Psoas muscle (tissue), 8 donors: ENCODE data around the gene HMCES. TPM values are rescaled to one million over a fixed set of nuclear protein-coding genes. Genes with fewer than 3 reads are reported as not detected.
A peak's percentile ranks its signal among the peaks of the same experiment; 100 is the strongest.

Experiments
- ATAC-seq, 4 donors: fragments of 200-7000 bp; cut with Tn5 transposase; one replicate each; pipeline ENCODE4 v1.9.1; 2020; ENCODE audit warnings: moderate library complexity in 3 of 4, mild to moderate bottlenecking in 2 of 4
- DNase-seq, 2 donors: peaks; one replicate each; pipeline ENCODE4 v3.0.0-alpha.2; 2020
- H3K27ac ChIP-seq: fragments of 200-600 bp; one replicate; pipeline ENCODE4 v1.8.0; 2022
- H3K27me3 ChIP-seq, 3 donors: fragments of 200-600 bp in 1 of 3; one replicate each; pipeline versions ENCODE4 v1.6.1 to v1.8.0; 2013 to 2022; ENCODE audit warnings: low read length in 2 of 3, mild to moderate bottlenecking in 2 of 3, moderate library complexity in 1 of 3; ENCODE audit not compliant: insufficient read depth in 3 of 3
- H3K36me3 ChIP-seq, 2 donors: fragments of 200-600 bp in 1 of 2; one replicate each; pipeline versions ENCODE4 v1.6.1 to v1.8.0; 2013 to 2022; ENCODE audit warnings: low read depth in 1 of 2, mild to moderate bottlenecking in 1 of 2, moderate library complexity in 1 of 2; ENCODE audit not compliant: insufficient read depth in 1 of 2
- H3K4me1 ChIP-seq: fragments of 200-600 bp; one replicate; pipeline ENCODE4 v1.8.0; 2022
- H3K4me3 ChIP-seq: fragments of 200-600 bp; one replicate; pipeline ENCODE4 v1.8.0; 2022; ENCODE audit warnings: mild to moderate bottlenecking
- H3K9me3 ChIP-seq: fragments of 200-600 bp; one replicate; pipeline ENCODE4 v1.8.0; 2022
- WGBS, 3 donors: extraction: QIAGEN DNeasy Blood & Tissue Kit; methylation state at CpG; one replicate each; pipeline versions ENCODE4 v1.1.6 to v1.1.7; 2013; 5-methylcytosine and 5-hydroxymethylcytosine counted together
- intact Hi-C, 2 donors: fragments of 100-400 bp; cut with DNase I; formaldehyde crosslinking; loops; one replicate each; pipeline versions ENCODE4 v1.11.0 to v1.14.2; 2022
- polyA plus RNA-seq, 3 donors: library from polyadenylated mRNA; stranded (reverse); fragments of 200-250 nt; gene quantifications; one replicate each; pipeline ENCODE4 v1.2.3, GENCODE V29; 2013
- total RNA-seq, 4 donors: library from RNA; stranded (reverse); fragmentation: NEBNext Ultra II Directional in 2 of 4; extraction: Animal tissue kit (Norgen Biotek cat#: 25700) in 2 of 4; gene quantifications; one replicate each; pipeline versions ENCODE4 v1.2.1 to v1.2.4, GENCODE V29; 2021 to 2023
- TF ChIP-seq, protein P1 (sequence below): fragments of 200-600 bp; IDR thresholded peaks from one replicate; pipeline ENCODE4 v1.8.0; 2022; ENCODE audit warnings: antibody characterized with exemption
- donor health status: healthy with polysubstance abuse.
- donor health status: DM: no; HTN: no; CAD: no; lungs with moderate emphysema.
- donor health status: Bipolar disorder and iron deficiency.
- donor health status: healthy.
- donor health status: DM: yes; HTN: yes; CAD: no.
- donor health status: DM: no; HTN: no; CAD: no.
- donor health status: DM: no; HTN: no; CAD: no.
- donor health status: DM: yes; HTN: yes; CAD: no.

The HMCES gene
- total and polyA plus RNA-seq, 7 donors: 32.6 to 37.4 (median 35.7) TPM

GRCh38 chr3:129295286-129295685, 16.6 kb downstream of the HMCES start:
- 83 to 88% (median 86%) methylated on average over 5 of the region's 5 CpGs for WGBS, 3 donors
- intact Hi-C loops: no loop called here

GRCh38 chr3:129304146-129304961, 25.7 kb downstream of the HMCES start:
- Histone ChIP-seq H3K4me1 (no peaks in the 10 kb centered on the region), H3K4me3 (no peak overlapping the region), H3K27ac (no peak overlapping the region), H3K36me3 (peaks cover 10 to 80% of the 10 kb centered on the region in 2 donors), H3K9me3 (no peaks in the 10 kb centered on the region), H3K27me3 (no peaks in the 10 kb centered on the region)
- no peak for DNase-seq
- ATAC-seq: peak in 1 of 4 donors; percentile 9
- intact Hi-C loops: no loop called here
- TF ChIP-seq, protein P1, sequence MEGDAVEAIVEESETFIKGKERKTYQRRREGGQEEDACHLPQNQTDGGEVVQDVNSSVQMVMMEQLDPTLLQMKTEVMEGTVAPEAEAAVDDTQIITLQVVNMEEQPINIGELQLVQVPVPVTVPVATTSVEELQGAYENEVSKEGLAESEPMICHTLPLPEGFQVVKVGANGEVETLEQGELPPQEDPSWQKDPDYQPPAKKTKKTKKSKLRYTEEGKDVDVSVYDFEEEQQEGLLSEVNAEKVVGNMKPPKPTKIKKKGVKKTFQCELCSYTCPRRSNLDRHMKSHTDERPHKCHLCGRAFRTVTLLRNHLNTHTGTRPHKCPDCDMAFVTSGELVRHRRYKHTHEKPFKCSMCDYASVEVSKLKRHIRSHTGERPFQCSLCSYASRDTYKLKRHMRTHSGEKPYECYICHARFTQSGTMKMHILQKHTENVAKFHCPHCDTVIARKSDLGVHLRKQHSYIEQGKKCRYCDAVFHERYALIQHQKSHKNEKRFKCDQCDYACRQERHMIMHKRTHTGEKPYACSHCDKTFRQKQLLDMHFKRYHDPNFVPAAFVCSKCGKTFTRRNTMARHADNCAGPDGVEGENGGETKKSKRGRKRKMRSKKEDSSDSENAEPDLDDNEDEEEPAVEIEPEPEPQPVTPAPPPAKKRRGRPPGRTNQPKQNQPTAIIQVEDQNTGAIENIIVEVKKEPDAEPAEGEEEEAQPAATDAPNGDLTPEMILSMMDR: no peak
- 71 to 78% (median 78%) methylated on average over 3 of the region's 3 CpGs for WGBS, 3 donors

More at GRCh38 chr3:129295286-129295685, 16.6 kb downstream of the HMCES start:
- Histone ChIP-seq H3K27ac (no peak overlapping the region), H3K4me1 (peaks cover 5% of the 10 kb centered on the region), H3K36me3 (peaks cover 8 to 96% of the 10 kb centered on the region in 2 donors), H3K9me3 (no peaks in the 10 kb centered on the region), H3K4me3 (no peak overlapping the region), H3K27me3 (no peaks in the 10 kb centered on the region)
- ATAC-seq (no peak), DNase-seq (no peak)
- TF ChIP-seq, protein P1: no peak

GRCh38 chr3:129304962-129305222, 26.2 kb downstream of the HMCES start:
- Histone ChIP-seq H3K9me3 (no peaks in the 10 kb centered on the region), H3K27me3 (no peaks in the 10 kb centered on the region), H3K27ac (no peak overlapping the region), H3K4me1 (no peaks in the 10 kb centered on the region), H3K4me3 (no peak overlapping the region), H3K36me3 (peaks cover 10 to 75% of the 10 kb centered on the region in 2 donors)
- 93 to 100% (median 98%) methylated on average over 1 of the region's 1 CpG for WGBS, 3 donors
- TF ChIP-seq, protein P1: no peak
- intact Hi-C loops: no loop called here
- ATAC-seq (no peak), DNase-seq (no peak)

- peak; percentile 30 to 72 (median 56) for ATAC-seq
- WGBS, 3 donors: 47 to 66% (median 49%) methylated on average over 26 of the region's 26 CpGs
- Histone ChIP-seq H3K36me3 (peaks cover 8 to 67% of the 10 kb centered on the region in 2 donors), H3K27ac (peak overlapping the region; percentile 18), H3K9me3 (no peaks in the 10 kb centered on the region), H3K4me3 (peak overlapping the region; percentile 48), H3K27me3 (no peaks in the 10 kb centered on the region), H3K4me1 (no peaks in the 10 kb centered on the region)
- peak; percentile 81 to 85 for DNase-seq
- intact Hi-C loops: no loop called here
- TF ChIP-seq, protein P1: no peak
Observed at GRCh38 chr3:129305592-129306091, 27.0 kb downstream of the HMCES start.
